HepG2 (cell line): ENCODE measurements around the gene ESRRB. TPM values are rescaled to one million over a fixed set of nuclear protein-coding genes. Genes with fewer than 3 reads are reported as not detected.

Experiments
- ATAC-seq: fragments of 200-7000 bp; cut with Tn5 transposase; 3 replicates; pipeline ENCODE4 v1.9.1; 2020; ENCODE audit warnings: mild to moderate bottlenecking, moderate library complexity
- BruUV-seq: library from RNA; stranded (reverse); fragments of 400-500 nt; replicated peaks from 2 replicates; lab custom pipeline; 2021; lab: Mats Ljungman, UMichigan
- CTCF ChIA-PET: fragments of 300-600 bp; formaldehyde crosslinking; extraction: SDS; loops from one replicate; lab custom pipeline; 2021; ENCODE audit warnings: low total read pairs, inconsistent platforms, low intra/inter-chr PET ratio; lab: Yijun Ruan, JAX
- POLR2A ChIA-PET: fragments of 350-600 bp; sonication (Branson Sonifier 250); formaldehyde crosslinking; loops from one replicate; lab custom pipeline; 2020; ENCODE audit warnings: antibody characterized with exemption, inconsistent platforms; lab: Yijun Ruan, JAX
- DNase-seq: peaks from one replicate; pipeline ENCODE4 v3.0.0-alpha.2; 2015; ENCODE audit warnings: low spot score
- FAIRE-seq: peaks from 3 replicates; lab custom pipeline; 2011; peaks lifted over from hg19 to GRCh38; lab: Jason Lieb, UNC
- H2AFZ ChIP-seq: one replicate; pipeline ENCODE4 v1.6.1; 2011; ENCODE audit warnings: low read length, inconsistent platforms
- H3K27ac ChIP-seq: fragments of 300-600 bp; 3 replicates; pipeline ENCODE4 v1.8.0; 2011; ENCODE audit warnings: mixed run types, mild to moderate bottlenecking, mixed read lengths, low read length, inconsistent platforms; ENCODE audit not compliant: insufficient read depth; ENCODE audit errors: extremely low read length
- H3K27me3 ChIP-seq, 2 experiments: fragments of 200-600 bp in 1 of 2; 2 replicates in 1 of 2; 3 replicates in 1 of 2; pipeline versions ENCODE4 v1.6.0 to v1.8.0; 2011; ENCODE audit warnings: low read length in 2 of 2, mild to moderate bottlenecking in 2 of 2, moderate library complexity in 2 of 2, inconsistent platforms in 1 of 2; ENCODE audit not compliant: insufficient read depth in 2 of 2, control insufficient read depth in 1 of 2
- H3K36me3 ChIP-seq, 2 experiments: fragments of 200-600 bp in 1 of 2; replicated peaks in 1 of 2; 2 replicates in 1 of 2; 3 replicates in 1 of 2; pipeline versions ENCODE4 v1.5.1 to v1.8.0; 2011; ENCODE audit warnings: low read length in 2 of 2, inconsistent platforms in 1 of 2; ENCODE audit not compliant: insufficient read depth in 2 of 2, control insufficient read depth in 1 of 2
- H3K4me1 ChIP-seq: 2 replicates; pipeline ENCODE4 v1.5.1; 2012; ENCODE audit warnings: low read length, inconsistent platforms; ENCODE audit not compliant: insufficient read depth
- H3K4me2 ChIP-seq: 2 replicates; pipeline ENCODE4 v1.6.0; 2011; ENCODE audit warnings: low read depth, low read length, inconsistent platforms
- H3K4me3 ChIP-seq, 3 experiments: fragments of 200-600 bp in 1 of 3; sonication (generic), shearing (Covaris generic) in 1 of 3; replicated peaks in 1 of 3; 2 replicates each; pipeline ENCODE4 v1.5.1; 2011 to 2016; ENCODE audit warnings: low read length in 3 of 3, inconsistent platforms in 2 of 3, low read depth in 2 of 3, mild to moderate bottlenecking in 2 of 3, control low read depth in 1 of 3, mixed read lengths in 1 of 3; ENCODE audit not compliant: insufficient read depth in 1 of 3
- H3K79me2 ChIP-seq: one replicate; pipeline ENCODE4 v1.6.1; 2011; ENCODE audit warnings: low read length, inconsistent platforms; ENCODE audit not compliant: insufficient read depth
- H3K9ac ChIP-seq: 2 replicates; pipeline ENCODE4 v1.6.0; 2011; ENCODE audit warnings: mild to moderate bottlenecking, low read depth, low read length, inconsistent platforms; ENCODE audit not compliant: insufficient read depth
- H3K9me3 ChIP-seq: 2 replicates; pipeline ENCODE4 v1.5.1; 2012; ENCODE audit warnings: mild to moderate bottlenecking, low read length
- H4K20me1 ChIP-seq: 2 replicates; pipeline ENCODE4 v1.6.0; 2011; ENCODE audit warnings: inconsistent platforms, mild to moderate bottlenecking, low read length, moderate library complexity; ENCODE audit not compliant: insufficient read depth
- EZH2 ChIP-seq: conservative IDR thresholded peaks from 2 replicates; pipeline ENCODE4 v1.6.1; 2012; ENCODE audit warnings: mild to moderate bottlenecking, low read depth, low read length, moderate library complexity
- HNF4G ChIP-seq, 2 experiments: sonication (generic) in 1 of 2; formaldehyde crosslinking in 1 of 2; IDR thresholded peaks; 2 replicates each; pipeline versions ENCODE4 v1.4.0 to v1.6.1; 2011 to 2020; ENCODE audit warnings: borderline replicate concordance in 2 of 2, low read depth in 2 of 2, mild to moderate bottlenecking in 2 of 2, low read length in 1 of 2, missing genetic modification reagents in 1 of 2, moderate library complexity in 1 of 2
- MAFF ChIP-seq: IDR thresholded peaks from 2 replicates; pipeline ENCODE4 v1.6.1; 2011; ENCODE audit warnings: low read depth, low read length, improper control_type of control experiment
- MAFK ChIP-seq, 2 experiments: IDR thresholded peaks in 1 of 2; conservative IDR thresholded peaks in 1 of 2; 2 replicates each; pipeline ENCODE4 v1.6.1; 2011; ENCODE audit warnings: improper control_type of control experiment in 2 of 2, low read length in 2 of 2
- WGBS: methylation state at CpG from one replicate; pipeline ENCODE4 v1.1.6; 2017; ENCODE audit warnings: low lambda C conversion rate; 5-methylcytosine and 5-hydroxymethylcytosine counted together
- in situ Hi-C: cut with HindIII; loops from 2 replicates; pipeline ENCODE4 v1.10.0; 2017; ENCODE audit warnings: low pct_unique_long_range_greater_than_20kb; ENCODE audit not compliant: extremely low pct_ligation_motif_present
- intact Hi-C: fragments of 100-400 bp; cut with micrococcal nuclease; formaldehyde crosslinking; loops from one replicate; pipeline ENCODE4 v1.10.0; 2022; ENCODE audit not compliant: unreplicated experiment
- polyA plus RNA-seq, 8 experiments: library from polyadenylated mRNA; depleted of rRNA in 3 of 8; stranded (reverse) in 7 of 8; unstranded in 1 of 8; fragments of >200 nt; fragmentation: Illumina TruSeq in 4 of 8; extraction: Trizol in 4 of 8; gene quantifications; 2 replicates each; pipeline versions ENCODE4 v1.2.1 to v1.2.3, GENCODE V29; 2011 to 2016; ENCODE audit warnings: low read depth in 4 of 8, missing spikeins in 1 of 8, mixed read lengths in 1 of 8; ENCODE audit not compliant: insufficient read depth in 1 of 8
- total RNA-seq, 5 experiments: library from RNA; depleted of rRNA; stranded (reverse); fragments of >200 nt; fragmentation: Illumina TruSeq; extraction: Trizol; gene quantifications; 2 replicates each; pipeline ENCODE4 v1.2.3, GENCODE V29; 2016; ENCODE audit warnings: low read depth in 1 of 5
- TF ChIP-seq, protein P1 (sequence below): sonication (generic); formaldehyde crosslinking; IDR thresholded peaks from 2 replicates; pipeline ENCODE4 v1.5.1; 2020; ENCODE audit warnings: missing genetic modification reagents, mild to moderate bottlenecking, borderline replicate concordance

ESRRB gene
- total and polyA plus RNA-seq, 2 of the 13 experiments (the other 11 are each of a cell fraction or from before 2014, with no cell fraction given), result 0.04 to 0.33 TPM

DNA sequence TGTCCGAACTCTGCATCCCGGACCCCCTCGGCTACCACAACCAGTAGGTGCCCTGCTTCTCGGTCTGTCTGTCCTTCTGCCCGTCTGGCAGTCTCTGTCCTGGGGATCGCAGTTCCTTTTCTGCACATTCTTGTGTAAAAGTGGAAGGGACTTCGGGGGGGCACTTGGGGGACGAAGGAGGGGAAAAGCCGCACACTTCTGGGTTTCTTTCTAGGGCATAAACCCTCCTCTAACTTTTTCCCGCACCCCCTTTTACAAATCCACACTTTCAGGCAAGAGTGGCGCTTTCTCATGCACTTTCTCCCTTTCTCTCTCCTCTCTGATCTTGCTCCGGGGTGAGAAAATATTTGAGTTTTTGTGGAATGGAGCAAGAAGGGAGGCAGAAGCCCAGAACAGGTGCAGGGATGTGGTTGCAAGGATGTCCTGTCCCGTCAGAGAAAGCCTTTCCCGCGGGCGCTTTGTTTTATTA lies 506 bp downstream of the ESRRB start:
- ChIA-PET POLR2A (no interaction called here), CTCF (no interaction called here)
- Histone ChIP-seq H4K20me1 (no peaks in the 10 kb centered on the region), H3K4me1 (no peaks in the 10 kb centered on the region), H3K36me3 (no peaks in the 10 kb centered on the region), H3K9me3 (no peaks in the 10 kb centered on the region), H3K4me2 (no peak overlapping the region), H3K4me3 (no peak overlapping the region), H2AFZ (no peak overlapping the region), H3K79me2 (no peaks in the 10 kb centered on the region), H3K27me3 (peaks cover 6 to 50% of the 10 kb centered on the region in 2 experiments; a peak in 4 of 5 replicates), H3K9ac (no peak overlapping the region)
- intact Hi-C loops, result no loop called here
- in situ Hi-C loops, result loop anchor here (25.0 kb wide), 1 partner anchor 664 kb away; no protein-coding TSS in a partner anchor
- FAIRE-seq (no peak), DNase-seq (no peak), ATAC-seq (no peak)
- no TSS peak for BruUV-seq
- 28% methylated on average over 15 of the region's 16 CpGs for WGBS
- TF ChIP-seq HNF4G (IDR thresholded peaks at IDR 0.05; ENCODE audit: borderline replicate concordance, low read depth, low read length) (no peak), HNF4G (CRISPR knock-in tag; IDR thresholded peaks at IDR 0.05; ENCODE audit: borderline replicate concordance, low read depth) (no peak)
- TF ChIP-seq, all 625 proteins: peak for 0
- H3K27ac ChIP-seq, result no peak overlapping the region

DNA sequence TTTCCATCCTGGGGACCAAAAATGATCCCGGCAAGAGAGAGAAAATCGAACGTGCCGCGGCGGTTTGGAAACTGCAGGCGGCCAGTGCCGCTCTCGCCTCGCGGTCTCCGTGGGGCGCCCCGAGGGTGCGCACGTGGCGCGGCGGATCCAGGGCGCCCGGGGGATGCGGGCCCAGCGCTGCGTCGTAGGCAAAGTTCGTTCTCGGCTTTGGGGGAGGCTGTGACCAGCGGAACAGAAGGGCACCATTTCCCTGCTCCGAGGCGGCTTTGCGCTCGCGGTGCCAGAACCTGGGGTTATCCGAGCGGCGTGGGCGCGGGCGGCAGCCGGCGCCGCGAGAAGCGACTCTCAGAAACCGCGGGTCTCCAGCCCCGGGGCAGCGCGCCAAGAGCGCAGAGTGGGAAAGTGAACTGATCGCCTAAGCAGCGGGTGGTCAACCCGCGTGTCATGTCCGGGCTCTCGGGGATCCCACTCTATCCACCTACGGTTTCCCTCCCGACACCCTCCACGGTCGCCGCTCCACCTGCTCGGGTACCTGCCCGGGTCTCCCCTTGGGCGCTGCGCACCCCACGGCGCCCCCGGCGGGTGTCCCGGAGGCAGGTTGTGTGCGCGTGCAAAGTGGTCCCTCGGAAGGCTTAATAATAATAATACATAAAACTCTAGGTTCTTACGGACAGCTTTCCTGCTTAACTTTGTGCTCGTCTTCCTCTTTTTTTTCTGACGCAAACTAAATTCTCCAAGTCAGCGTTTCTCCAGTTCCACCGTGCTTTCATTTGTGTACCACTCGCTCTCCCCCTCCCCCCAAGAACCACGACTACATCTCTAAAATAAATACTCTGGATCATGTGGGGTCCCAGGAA lies 1.2 kb downstream of the ESRRB start:
- ATAC-seq, result no peak
- Histone ChIP-seq H4K20me1 (no peaks in the 10 kb centered on the region), H3K4me2 (no peak overlapping the region), H3K4me1 (no peaks in the 10 kb centered on the region), H3K4me3 (no peak overlapping the region), H2AFZ (no peak overlapping the region), H3K27ac (no peak overlapping the region)
- no TSS peak for BruUV-seq
- 19% methylated on average over 20 of the region's 80 CpGs for WGBS
- in situ Hi-C loops, result loop anchor here (25.0 kb wide), 1 partner anchor 665 kb away; no protein-coding TSS in a partner anchor
- POLR2A ChIA-PET, result no interaction called here
- TF ChIP-seq MAFF (0 out of 2 replicates have a peak, but pooled peaks have one; percentile 7), EZH2 (0 out of 2 replicates have a peak, but pooled peaks have one; percentile 21), MAFK (conservative IDR thresholded peaks at IDR 0.05 in 1 of 2, IDR thresholded peaks at IDR 0.05 in 1 of 2; ENCODE audit: low read length in 2 of 2) (peak in 1 of 2 experiments; percentile 49; a peak in 2 of 4 replicates)
- TF ChIP-seq, protein P1, sequence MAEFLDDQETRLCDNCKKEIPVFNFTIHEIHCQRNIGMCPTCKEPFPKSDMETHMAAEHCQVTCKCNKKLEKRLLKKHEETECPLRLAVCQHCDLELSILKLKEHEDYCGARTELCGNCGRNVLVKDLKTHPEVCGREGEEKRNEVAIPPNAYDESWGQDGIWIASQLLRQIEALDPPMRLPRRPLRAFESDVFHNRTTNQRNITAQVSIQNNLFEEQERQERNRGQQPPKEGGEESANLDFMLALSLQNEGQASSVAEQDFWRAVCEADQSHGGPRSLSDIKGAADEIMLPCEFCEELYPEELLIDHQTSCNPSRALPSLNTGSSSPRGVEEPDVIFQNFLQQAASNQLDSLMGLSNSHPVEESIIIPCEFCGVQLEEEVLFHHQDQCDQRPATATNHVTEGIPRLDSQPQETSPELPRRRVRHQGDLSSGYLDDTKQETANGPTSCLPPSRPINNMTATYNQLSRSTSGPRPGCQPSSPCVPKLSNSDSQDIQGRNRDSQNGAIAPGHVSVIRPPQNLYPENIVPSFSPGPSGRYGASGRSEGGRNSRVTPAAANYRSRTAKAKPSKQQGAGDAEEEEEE (CRISPR knock-in tag), result no peak
- TF ChIP-seq, all 625 proteins: peak for 3
- DNase-seq (no peak), FAIRE-seq (no peak)
- peaks cover 5 to 57% of the 10 kb centered on the region in 2 experiments for H3K27me3 ChIP-seq
- H3K79me2 ChIP-seq, result no peaks in the 10 kb centered on the region
- intact Hi-C loops, result no loop called here
- CTCF ChIA-PET, result no interaction called here
- H3K9ac ChIP-seq, result no peak overlapping the region
- no peaks in the 10 kb centered on the region for H3K36me3 ChIP-seq
- H3K9me3 ChIP-seq, result no peaks in the 10 kb centered on the region
